ENCODE data around the gene MICAL3.

MICAL3 gene

GRCh38 chr22:17861909-17862308 is 162.5 kb downstream of the MICAL3 start:
- DNase-seq = no peak

GRCh38 chr22:17860220-17860965 is 164.0 kb downstream of the MICAL3 start:
- DNase-seq = no peak

- DNase-seq = no peak
These were observed 166.3 kb downstream of the MICAL3 start for GRCh38 chr22:17858033-17858432.

GRCh38 chr22:17855572-17856290 is 168.6 kb downstream of the MICAL3 start:
- DNase-seq = no peak

GRCh38 chr22:17853073-17853472 is 171.3 kb downstream of the MICAL3 start:
- DNase-seq = no peak

GRCh38 chr22:17851759-17852158 is 172.6 kb downstream of the MICAL3 start:
- no peak for DNase-seq

- DNase-seq = no peak
These were observed 176.8 kb downstream of the MICAL3 start for GRCh38 chr22:17847360-17848078.

GRCh38 chr22:17846326-17846992 is 177.9 kb downstream of the MICAL3 start:
- no peak for DNase-seq

- DNase-seq = no peak
These were observed 178.6 kb downstream of the MICAL3 start for GRCh38 chr22:17845790-17846189.

GRCh38 chr22:17845327-17845726 is 179.0 kb downstream of the MICAL3 start:
- no peak for DNase-seq

GRCh38 chr22:17844150-17844549 is 180.2 kb downstream of the MICAL3 start:
- no peak for DNase-seq

- peak; percentile 10 for DNase-seq
These were observed 182.0 kb downstream of the MICAL3 start for GRCh38 chr22:17842386-17842785.

- DNase-seq = no peak
These were observed 182.5 kb downstream of the MICAL3 start for GRCh38 chr22:17841836-17842235.

- no peak for DNase-seq
These were observed 186.0 kb downstream of the MICAL3 start for GRCh38 chr22:17838180-17838865.

GRCh38 chr22:17836992-17837742 is 187.2 kb downstream of the MICAL3 start:
- no peak for DNase-seq

GRCh38 chr22:17835256-17835655 is 189.1 kb downstream of the MICAL3 start:
- DNase-seq = no peak

- DNase-seq = no peak
These were observed 190.9 kb downstream of the MICAL3 start for GRCh38 chr22:17833489-17833888.

GRCh38 chr22:17832665-17833064 is 191.7 kb downstream of the MICAL3 start:
- no peak for DNase-seq

GRCh38 chr22:17831501-17832251 is 192.7 kb downstream of the MICAL3 start:
- DNase-seq = no peak

- peak; percentile 80 for DNase-seq
These were observed 194.1 kb downstream of the MICAL3 start for GRCh38 chr22:17830043-17830961.

Measured in activated CD4-positive, alpha-beta T cell treated with anti-CD3 and anti-CD28 coated beads, Interleukin-2, amount 50 U/mL, for 1 hour (primary cell).